HG02970 (cell line): ENCODE data around the gene PIGB.
"Not testable (repeated sequence)": the region's sequence is repeated elsewhere in the genome, so short reads cannot be mapped to it uniquely, and the experiment has no call there.

ENCODE experiments used
- ATAC-seq: cut with Tn5 transposase; IDR thresholded peaks from one replicate; pipeline ENCODE4 v1.9.1; 2021; ENCODE audit warnings: mild to moderate bottlenecking, moderate library complexity, moderate number of reproducible peaks; ENCODE audit not compliant: unreplicated experiment, low FRiP score

Gene PIGB

DNA sequence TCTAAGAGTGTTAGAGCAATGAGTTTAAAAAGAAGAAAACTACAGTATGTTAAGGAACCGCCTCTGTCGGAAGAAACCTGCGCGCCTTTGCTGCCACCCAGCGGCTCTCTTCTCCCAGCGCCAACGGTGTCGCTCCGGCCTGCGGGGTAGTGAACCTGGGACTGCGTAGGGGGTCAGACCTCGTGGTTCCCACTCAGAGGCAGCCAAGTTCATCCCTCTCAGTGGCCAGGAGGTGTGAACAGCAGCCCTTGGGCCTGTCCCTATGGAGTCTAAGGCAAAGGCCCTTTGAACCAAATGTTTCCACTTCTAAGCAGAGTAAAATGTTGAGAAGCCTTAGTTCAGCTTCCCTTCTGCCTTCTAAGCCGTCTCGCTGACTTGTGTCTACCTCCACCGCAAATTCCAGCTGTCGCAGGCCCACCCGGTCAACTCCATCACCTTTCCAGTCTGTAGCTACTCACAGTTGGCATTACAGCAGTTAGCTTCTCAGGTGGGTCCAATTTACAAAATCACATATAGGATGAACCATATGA lies 28.4 kb upstream of the PIGB start:
- peak; percentile 56 for ATAC-seq

DNA sequence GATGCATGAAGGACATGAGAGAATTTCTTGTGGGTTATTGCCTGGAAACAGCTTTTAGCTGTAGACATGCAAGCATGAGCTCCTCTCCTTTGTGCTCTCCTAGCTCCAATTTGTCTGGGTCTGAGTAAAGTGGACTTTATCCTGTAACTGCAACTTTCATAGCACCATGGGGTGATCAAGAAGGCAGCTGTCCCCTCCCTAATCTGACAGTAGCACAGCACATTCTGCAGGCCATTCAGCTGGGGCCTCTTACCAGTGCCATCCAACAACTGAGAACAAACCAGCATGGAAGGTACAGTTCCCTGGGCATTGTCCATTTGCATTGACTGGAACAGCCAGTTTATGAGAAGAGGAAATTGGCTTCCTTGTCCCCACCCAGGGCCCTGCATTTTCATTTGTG lies 21.7 kb upstream of the PIGB start:
- ATAC-seq = no peak

DNA sequence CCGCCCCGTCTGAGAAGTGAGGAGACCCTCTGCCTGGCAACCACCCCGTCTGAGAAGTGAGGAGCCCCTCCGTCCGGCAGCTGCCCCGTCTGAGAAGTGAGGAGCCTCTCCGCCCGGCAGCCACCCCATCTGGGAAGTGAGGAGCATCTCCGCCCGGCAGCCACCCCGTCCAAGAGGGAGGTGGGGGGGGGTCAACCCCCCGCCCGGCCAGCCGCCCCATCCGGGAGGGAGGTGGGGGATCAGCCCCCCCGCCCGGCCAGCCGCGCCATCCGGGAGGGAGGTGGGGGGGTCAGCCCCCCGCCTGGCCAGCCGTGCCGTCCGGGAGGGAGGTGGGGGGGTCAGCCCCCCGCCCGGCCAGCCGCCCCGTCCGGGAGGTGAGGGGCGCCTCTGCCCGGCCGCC lies 16.2 kb upstream of the PIGB start:
- ATAC-seq = not testable (repeated sequence)

GRCh38 chr15:55319537-55320237 lies 665 bp downstream of the PIGB start:
- ATAC-seq = no peak

DNA sequence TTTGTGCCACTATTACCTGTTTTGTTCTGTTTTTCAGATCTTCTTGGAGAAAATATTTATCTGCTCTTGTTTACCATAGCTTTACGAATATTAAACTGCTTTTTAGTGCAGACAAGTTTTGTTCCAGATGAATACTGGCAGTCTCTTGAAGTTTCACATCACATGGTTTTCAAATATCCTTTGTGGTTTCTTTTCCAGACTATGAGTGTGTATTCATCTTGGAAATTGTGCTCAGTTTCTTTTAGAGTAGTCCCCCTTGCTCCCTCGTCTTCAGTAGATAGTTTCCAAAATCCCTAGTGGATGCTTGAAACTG lies 1.2 kb downstream of the PIGB start:
- no peak for ATAC-seq

- ATAC-seq = no peak
Observed at GRCh38 chr15:55320963-55321362, 1.9 kb downstream of the PIGB start.

DNA sequence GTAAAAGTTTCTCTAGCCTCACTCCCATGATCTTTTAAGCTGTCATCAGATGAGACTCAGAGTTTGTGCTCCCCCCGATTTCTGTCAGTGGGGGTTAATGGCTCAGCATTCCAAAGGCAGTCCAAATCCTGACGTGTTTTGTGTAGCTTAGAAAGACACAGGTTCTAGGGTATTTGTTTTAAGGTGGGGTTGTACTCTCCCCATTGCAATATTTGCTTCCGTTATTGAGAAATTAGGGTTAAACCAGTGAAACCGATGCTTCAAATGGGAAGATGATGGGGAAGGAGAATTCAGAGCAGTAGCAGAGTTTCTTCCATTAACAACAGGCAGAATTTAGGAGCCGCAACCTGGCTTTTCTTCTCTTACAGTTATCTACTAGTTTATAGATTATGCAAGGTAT lies 3.4 kb downstream of the PIGB start:
- ATAC-seq = no peak

DNA sequence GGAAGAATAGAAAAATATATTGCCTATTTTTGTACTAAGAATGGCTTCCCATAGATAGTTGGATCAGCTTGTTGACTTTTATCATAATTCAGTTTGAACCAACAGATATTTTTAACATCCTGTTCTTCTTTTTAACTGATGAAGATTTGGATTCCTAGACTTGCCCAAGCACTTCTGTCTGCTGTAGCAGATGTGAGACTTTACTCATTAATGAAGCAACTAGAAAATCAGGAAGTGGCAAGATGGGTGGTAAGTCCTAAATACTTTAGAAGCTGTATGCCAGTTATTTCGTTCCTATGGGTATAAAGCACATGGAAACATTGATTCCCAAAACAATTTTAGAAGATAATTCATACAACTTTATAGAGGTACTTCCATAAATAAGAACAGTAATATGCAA lies 8.4 kb downstream of the PIGB start:
- ATAC-seq = no peak

DNA sequence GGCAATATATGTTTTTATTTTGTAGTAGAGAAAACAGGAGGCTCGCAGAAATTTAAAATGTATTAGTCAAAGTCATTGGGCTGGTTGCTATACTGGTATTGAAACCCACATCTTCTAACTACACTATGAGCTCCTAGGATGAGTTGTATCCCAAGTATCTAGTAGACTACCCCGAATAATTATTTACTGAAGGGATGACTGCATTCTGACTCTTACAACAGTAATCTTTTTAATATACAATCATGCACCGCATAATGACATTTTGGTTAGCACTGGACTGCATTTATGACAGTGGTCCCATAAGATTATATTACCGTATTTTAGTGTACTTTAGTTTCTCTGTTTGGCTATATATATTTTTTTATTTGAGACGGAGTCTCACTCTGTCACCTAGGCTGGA lies 15.3 kb downstream of the PIGB start:
- no peak for ATAC-seq

GRCh38 chr15:55334997-55335396 lies 16.0 kb downstream of the PIGB start:
- ATAC-seq = no peak

- no peak for ATAC-seq
Observed at GRCh38 chr15:55337160-55337559, 18.1 kb downstream of the PIGB start.

DNA sequence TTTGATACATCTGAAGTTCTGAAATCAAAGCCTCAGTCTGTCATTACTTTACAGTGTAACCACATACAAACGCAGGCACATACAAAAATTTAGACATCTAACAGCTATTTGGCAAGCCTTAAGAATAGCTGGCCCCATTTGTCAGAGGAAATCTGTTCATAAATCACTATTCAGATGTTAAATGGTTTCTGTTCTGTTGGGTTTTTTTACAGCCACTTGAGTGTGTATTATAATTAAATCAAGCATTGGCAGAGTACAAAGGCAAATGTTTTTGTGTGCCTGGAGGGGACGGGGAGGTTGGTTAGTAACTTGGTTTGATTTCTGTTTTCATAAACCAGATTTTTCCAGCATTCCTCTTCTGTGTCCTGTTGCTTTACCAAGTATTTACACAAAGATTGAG lies 24.1 kb downstream of the PIGB start:
- ATAC-seq = no peak

DNA sequence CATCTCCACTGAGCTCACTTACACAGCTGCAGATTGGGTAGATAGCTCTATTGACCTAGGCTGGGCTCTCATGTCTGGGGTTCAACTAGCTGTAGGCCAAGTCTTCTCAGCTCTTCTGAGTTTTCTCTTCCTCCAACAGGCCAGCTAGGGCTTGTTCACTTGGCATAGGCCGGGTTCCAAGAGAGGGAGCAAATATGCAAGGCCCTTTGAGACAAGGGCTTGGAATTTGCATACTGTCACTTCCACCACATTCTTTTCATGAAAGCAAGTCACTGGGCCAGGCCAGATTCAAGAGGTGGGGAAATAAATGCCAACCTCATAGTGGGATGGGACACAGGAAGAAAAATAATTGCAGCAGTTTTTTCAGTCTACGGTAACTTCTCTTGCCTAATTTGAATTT lies 25.2 kb downstream of the PIGB start:
- ATAC-seq = no peak

DNA sequence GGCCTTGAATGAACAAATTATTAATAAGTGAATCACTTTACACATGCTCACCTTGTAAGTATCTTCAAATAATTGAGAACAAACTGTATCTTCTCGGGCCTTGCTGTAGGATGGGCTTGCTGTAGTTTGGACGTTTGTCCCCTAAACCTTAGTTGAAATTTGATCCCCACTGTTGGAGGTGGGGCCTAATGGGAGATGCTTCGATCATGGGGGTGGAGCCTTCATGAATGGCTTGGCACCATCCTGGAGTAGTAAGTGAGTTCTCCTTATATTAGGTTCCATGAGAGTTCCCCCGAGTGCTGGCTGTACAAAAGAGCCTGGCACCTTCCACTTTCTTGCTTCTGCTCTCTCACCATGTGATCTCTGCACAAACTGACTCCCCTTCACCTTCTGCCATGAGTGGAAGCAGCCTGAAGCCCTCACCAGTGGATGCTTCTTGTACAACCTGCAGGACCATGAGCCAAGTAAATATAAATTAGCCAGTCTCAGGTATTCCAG lies 29.3 kb downstream of the PIGB start:
- no peak for ATAC-seq

GRCh38 chr15:55349282-55349681 lies 30.3 kb downstream of the PIGB start:
- ATAC-seq = no peak

DNA sequence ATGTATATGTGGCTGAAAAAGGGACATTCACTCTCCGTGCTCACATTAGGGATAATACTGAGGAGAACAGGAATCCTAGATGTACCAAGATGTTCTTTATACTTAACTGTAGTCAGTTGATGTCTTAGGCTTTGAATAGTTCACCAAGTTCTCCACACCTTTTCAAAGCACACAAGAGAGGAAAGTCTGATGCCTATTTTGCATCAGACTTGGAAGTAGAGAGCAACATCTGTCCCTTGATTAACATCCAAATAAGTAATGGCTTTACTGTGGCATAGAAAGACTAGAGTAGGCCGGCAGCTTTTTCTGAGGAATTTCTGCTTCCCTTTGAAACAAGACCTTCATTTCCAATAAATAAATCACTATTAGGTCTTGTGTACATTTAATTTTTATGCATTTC lies 34.0 kb downstream of the PIGB start:
- ATAC-seq = no peak

- ATAC-seq = no peak
Observed at GRCh38 chr15:55356985-55357585, 38.1 kb downstream of the PIGB start.

DNA sequence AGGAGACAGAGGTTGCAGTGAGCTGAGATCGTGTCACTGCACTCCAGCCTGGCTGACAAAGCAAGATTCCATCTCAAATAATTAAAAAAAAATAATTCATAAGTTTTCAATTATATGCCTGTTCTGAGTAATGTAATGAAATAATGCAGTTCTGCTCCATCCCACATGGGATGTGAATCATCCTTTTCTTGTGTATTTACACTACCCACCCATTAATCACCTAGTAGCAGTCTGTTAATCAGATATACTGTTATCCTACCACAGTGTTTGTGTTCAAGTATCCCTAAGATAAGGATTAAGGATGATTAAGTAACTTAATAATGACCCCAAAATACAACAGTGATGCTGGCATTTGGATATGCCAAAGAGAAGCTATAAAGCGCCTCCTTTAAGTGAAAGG lies 38.8 kb downstream of the PIGB start:
- ATAC-seq = no peak

DNA sequence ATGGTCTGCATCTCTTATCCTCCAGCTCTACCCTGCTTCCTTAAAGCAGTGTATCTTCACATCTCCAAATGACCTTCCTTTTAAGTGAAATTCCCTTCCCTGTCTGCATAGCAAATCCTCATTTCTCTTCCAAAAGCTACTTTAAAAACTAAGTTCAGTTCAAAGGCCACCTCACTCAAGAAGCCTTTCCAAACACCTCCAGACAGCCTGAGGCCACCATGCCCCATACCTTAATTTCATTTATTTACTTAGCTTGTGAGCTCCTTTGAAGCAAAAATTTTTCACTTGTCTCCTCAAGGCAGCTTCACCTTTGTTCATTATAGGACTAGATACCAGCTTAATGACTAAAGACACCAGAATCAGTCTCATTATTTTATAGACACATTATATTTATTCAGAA lies 39.4 kb downstream of the PIGB start:
- no peak for ATAC-seq

DNA sequence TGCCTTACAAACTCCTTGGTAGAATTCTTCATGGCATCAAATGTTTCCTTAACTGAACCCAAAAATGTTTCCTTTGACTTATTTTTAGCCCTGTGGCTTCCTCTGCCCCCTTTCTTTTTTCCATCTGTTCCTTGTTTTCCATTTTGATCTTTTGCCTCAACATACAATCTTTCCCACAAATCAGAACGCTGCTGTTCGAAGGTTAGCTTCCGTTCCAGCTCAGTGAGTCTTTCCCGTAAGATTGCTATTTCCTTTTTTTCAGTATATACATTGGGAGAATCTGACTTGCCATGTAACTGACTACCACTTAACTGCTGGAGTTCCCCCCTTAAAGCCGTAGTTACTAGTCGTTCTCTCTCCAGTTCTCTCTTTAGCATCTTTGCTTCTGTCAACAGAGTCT lies 41.2 kb downstream of the PIGB start:
- no peak for ATAC-seq

GRCh38 chr15:55361048-55361447 lies 42.0 kb downstream of the PIGB start:
- ATAC-seq = no peak

DNA sequence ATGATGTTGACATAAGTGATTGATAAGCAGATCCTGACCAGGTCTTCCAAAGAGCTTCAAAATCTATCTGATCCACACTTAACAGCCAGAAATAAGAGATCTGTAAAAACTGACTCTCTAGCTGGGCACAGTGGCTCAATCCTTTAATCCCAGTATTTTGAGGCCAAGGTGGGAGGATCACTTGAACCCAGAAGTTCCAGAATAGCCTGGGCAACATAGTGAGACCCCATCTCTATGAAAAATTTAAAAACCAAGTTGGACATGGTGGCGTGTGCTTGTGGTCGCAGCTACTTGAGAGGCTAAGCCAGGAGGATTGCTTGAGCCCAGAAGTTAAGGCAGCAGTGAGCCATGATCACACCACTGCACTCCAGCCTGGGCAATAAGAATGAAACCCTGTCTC lies 43.6 kb downstream of the PIGB start:
- ATAC-seq = no peak
